Memory B cell (primary cell): ENCODE data around the gene FILIP1L.

Experiments used
- ATAC-seq: fragments of 150-1000 bp; cut with Tn5 transposase; 2 replicates; pipeline ENCODE4 v1.10.0; 2021; ENCODE audit warnings: low read depth, mild to moderate bottlenecking, moderate library complexity
- DNase-seq, 2 donors: peaks; one replicate each; pipeline ENCODE4 v3.0.0; 2022; ENCODE audit warnings: low spot score in 2 of 2
- H3K27ac Mint-ChIP-seq: one replicate; pipeline ENCODE4 v1.8.0; 2022; ENCODE audit warnings: mild to moderate bottlenecking, moderate library complexity, mixed read lengths
- H3K27me3 Mint-ChIP-seq: one replicate; pipeline ENCODE4 v1.8.0; 2022; ENCODE audit warnings: mixed read lengths
- H3K36me3 Mint-ChIP-seq: one replicate; pipeline ENCODE4 v1.8.0; 2022; ENCODE audit warnings: mild to moderate bottlenecking, mixed read lengths
- H3K4me1 Mint-ChIP-seq: one replicate; pipeline ENCODE4 v1.8.0; 2022; ENCODE audit warnings: mixed read lengths
- H3K4me3 Mint-ChIP-seq: one replicate; pipeline ENCODE4 v1.8.0; 2022; ENCODE audit warnings: mild to moderate bottlenecking, moderate library complexity, mixed read lengths
- H3K9me3 Mint-ChIP-seq: one replicate; pipeline ENCODE4 v1.8.0; 2022; ENCODE audit warnings: mixed read lengths

Gene FILIP1L

GRCh38 chr3:100004931-100005330, 109.4 kb downstream of the FILIP1L start:
- Mint-ChIP-seq H3K4me1 (peaks cover 19% of the 10 kb centered on the region), H3K27me3 (no peaks in the 10 kb centered on the region), H3K36me3 (peaks cover 3% of the 10 kb centered on the region), H3K27ac (no peak overlapping the region), H3K9me3 (no peaks in the 10 kb centered on the region), H3K4me3 (no peak overlapping the region)
- DNase-seq (no peak), ATAC-seq (no peak)

DNA sequence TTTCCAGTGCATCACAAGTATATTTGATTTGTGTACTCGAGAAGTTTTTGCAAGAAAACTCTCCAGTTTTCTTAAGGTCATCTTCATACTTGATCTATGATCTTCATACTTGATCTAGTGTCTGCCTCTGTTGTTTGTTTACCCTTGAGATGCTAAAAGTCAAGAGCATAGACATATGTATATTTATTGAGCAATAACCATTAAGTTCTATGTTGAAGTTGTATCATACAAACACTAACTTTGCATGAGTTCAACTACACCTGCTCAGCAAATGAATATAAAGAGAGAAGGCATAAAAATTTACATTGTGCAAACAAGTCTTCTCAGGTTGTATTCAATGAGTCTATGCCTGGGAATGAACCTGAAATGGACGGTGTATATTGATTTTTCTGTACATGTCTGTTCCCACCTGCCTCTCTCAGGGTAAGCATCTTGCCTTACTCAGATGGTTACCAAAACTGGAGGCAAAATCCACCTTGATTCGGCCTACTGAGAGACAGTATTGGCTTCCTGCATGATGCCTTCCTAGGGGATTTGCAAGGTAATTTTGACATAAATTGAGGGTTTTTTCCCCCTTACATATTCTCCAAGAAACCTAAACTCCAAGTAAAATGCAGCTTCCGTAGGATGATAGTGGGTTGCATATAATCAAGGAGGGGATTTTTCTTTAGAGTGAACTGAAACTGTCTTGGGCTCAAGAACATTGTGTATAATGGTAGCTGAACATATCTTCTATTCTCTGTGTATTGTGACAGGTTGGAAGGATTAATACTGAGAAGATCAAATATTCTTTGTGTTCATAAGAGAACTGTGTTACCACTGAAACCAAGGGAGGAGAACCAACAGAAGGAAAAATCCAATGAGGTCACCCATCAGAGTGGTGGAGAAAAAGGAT, 110.4 kb downstream of the FILIP1L start:
- Mint-ChIP-seq H3K36me3 (peaks cover 4% of the 10 kb centered on the region), H3K27ac (peak overlapping the region; percentile 6), H3K9me3 (no peaks in the 10 kb centered on the region), H3K27me3 (no peaks in the 10 kb centered on the region), H3K4me3 (no peak overlapping the region), H3K4me1 (peaks cover 13% of the 10 kb centered on the region)
- no peak for ATAC-seq
- DNase-seq, result no peak

DNA sequence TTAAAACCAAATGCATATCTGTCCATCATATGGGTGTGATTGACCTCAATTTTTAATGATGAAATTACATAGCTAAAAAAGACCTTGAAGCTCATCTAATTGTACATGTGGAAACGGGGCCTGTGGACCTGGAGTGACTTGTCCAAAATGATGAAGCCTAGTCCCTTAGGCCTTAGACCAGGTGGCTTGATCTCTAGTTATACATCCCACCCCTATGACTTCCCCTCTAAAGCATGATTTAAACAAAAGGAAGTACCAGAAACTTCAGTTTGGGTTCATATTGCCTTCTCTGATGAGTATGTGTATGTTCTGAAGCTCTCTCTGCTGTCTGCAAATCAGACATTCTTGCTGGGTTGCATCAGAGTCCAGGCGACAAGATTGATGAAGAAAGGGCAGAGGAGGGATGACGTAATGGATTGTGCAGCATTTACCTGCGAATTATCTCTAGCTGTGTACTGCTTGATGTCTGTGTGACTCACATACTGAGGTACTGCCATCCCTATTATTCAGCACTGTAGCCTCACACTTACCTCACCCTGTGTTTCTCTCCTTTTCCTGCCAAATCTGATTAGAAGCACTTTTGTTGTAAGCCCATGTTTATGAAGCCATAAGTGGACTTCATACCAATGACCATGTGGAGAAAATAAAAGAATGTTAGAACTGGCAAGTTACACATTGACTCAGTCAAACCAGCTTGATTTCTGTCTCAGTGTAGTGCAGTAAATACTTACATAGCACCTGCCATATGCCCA, 111.5 kb downstream of the FILIP1L start:
- no peak overlapping the region for H3K4me3 Mint-ChIP-seq
- DNase-seq, result no peak
- H3K4me1 Mint-ChIP-seq, result peaks cover 13% of the 10 kb centered on the region
- peaks cover 5% of the 10 kb centered on the region for H3K36me3 Mint-ChIP-seq
- H3K27me3 Mint-ChIP-seq, result no peaks in the 10 kb centered on the region
- H3K9me3 Mint-ChIP-seq, result peaks cover 2% of the 10 kb centered on the region
- no peak for ATAC-seq
- peak overlapping the region; percentile 67 for H3K27ac Mint-ChIP-seq

GRCh38 chr3:100001526-100002270, 112.6 kb downstream of the FILIP1L start:
- H3K4me3 Mint-ChIP-seq, result no peak overlapping the region
- ATAC-seq (no peak), DNase-seq (no peak)
- no peaks in the 10 kb centered on the region for H3K27me3 Mint-ChIP-seq
- peaks cover 2% of the 10 kb centered on the region for H3K9me3 Mint-ChIP-seq
- H3K27ac Mint-ChIP-seq, result peak overlapping the region; percentile 67
- H3K4me1 Mint-ChIP-seq, result peaks cover 13% of the 10 kb centered on the region
- H3K36me3 Mint-ChIP-seq, result peaks cover 5% of the 10 kb centered on the region

DNA sequence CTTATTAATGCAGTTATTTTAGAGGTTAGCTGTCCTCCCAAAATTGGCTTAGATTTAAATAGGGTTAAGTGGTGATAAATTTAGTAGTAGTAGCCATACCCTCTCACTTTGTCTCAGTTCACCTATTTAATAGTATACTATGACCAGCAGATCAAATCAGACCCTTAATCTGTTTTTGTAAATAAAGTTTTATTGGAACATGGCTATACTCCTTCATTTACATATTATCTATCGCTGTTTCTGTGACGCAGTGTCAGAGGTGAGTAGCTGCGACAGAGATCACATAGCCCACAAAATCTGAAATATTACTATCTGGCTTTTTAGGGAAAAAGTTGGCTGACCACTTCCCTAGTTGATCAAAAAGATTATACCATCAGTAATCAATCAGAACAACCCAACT, 113.2 kb downstream of the FILIP1L start:
- Mint-ChIP-seq H3K9me3 (peaks cover 5% of the 10 kb centered on the region), H3K36me3 (peaks cover 9% of the 10 kb centered on the region), H3K27ac (no peak overlapping the region), H3K4me3 (no peak overlapping the region), H3K27me3 (no peaks in the 10 kb centered on the region), H3K4me1 (peaks cover 14% of the 10 kb centered on the region)
- DNase-seq, result no peak
- no peak for ATAC-seq

DNA sequence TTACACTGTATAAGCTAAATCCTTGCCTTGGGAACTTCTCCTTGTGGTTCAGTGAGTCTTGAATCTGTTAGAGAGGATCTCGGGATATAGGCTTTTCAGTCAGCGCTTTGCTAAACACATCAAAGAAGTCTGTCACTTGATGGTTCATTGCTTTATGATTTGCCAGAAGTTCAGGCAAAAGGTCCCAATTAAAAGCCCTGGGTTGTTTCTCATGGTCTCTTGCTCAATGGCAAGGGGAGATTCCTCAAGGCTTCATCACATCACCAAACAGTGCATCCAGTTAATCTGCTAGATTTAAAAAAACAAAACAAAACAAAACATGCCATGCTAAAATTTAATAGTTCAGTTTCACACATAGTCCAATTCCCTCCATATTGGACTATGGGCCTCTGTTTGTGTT, 114.8 kb downstream of the FILIP1L start:
- peaks cover 7% of the 10 kb centered on the region for H3K9me3 Mint-ChIP-seq
- no peak for DNase-seq
- peaks cover 14% of the 10 kb centered on the region for H3K4me1 Mint-ChIP-seq
- H3K27ac Mint-ChIP-seq, result no peak overlapping the region
- H3K4me3 Mint-ChIP-seq, result no peak overlapping the region
- H3K36me3 Mint-ChIP-seq, result peaks cover 14% of the 10 kb centered on the region
- ATAC-seq, result no peak
- H3K27me3 Mint-ChIP-seq, result no peaks in the 10 kb centered on the region

- H3K27me3 Mint-ChIP-seq, result no peaks in the 10 kb centered on the region
- DNase-seq, result no peak
- peaks cover 14% of the 10 kb centered on the region for H3K9me3 Mint-ChIP-seq
- ATAC-seq, result no peak
- no peak overlapping the region for H3K4me3 Mint-ChIP-seq
- H3K27ac Mint-ChIP-seq, result no peak overlapping the region
- peaks cover 24% of the 10 kb centered on the region for H3K36me3 Mint-ChIP-seq
- H3K4me1 Mint-ChIP-seq, result peaks cover 5% of the 10 kb centered on the region
These were observed 117.0 kb downstream of the FILIP1L start for GRCh38 chr3:99997293-99997692.

DNA sequence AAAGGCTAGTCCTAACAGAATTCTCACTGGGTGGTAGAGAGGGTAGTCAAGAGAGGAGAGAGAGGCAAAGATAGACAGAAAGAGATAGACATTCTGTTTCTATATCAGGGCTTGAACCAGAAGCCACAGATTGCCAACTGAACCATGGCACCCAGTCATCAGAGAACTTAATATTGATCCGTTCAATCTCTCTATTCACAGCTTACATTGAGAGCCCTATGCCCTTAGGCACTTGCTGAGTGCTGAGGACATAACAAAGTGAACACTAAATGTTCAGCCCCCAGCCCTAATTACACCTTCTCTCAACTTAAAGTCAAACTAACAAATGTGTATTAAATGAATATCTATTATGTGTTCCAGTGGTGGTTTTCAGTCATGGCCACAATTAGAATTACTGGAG, 124.1 kb downstream of the FILIP1L start:
- no peak overlapping the region for H3K27ac Mint-ChIP-seq
- no peak overlapping the region for H3K4me3 Mint-ChIP-seq
- ATAC-seq (no peak), DNase-seq (no peak)
- H3K9me3 Mint-ChIP-seq, result peaks cover 7% of the 10 kb centered on the region
- H3K4me1 Mint-ChIP-seq, result peaks cover 9% of the 10 kb centered on the region
- H3K36me3 Mint-ChIP-seq, result peaks cover 13% of the 10 kb centered on the region
- no peaks in the 10 kb centered on the region for H3K27me3 Mint-ChIP-seq

DNA sequence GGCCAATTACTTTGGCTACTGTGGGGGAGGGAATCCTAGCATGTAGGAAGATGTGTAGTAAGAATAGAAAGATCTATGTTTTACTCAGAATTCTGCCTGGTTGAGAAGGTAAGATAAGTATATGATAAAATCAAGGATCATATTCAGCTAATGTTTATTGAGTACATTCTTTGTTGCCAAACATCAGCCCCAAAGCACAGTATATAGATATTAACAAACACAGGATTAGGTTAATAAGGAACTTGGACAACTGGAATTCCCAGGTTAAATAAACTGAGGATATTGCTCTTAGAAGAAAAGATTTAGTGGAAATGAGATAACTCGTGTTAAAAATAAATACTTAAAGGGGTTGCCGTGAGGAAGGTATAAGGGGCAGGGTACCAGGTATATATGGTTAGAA, 129.6 kb downstream of the FILIP1L start:
- H3K27ac Mint-ChIP-seq, result peak overlapping the region; percentile 38
- no peak for ATAC-seq
- H3K36me3 Mint-ChIP-seq, result peaks cover 4% of the 10 kb centered on the region
- H3K4me1 Mint-ChIP-seq, result peaks cover 8% of the 10 kb centered on the region
- H3K27me3 Mint-ChIP-seq, result no peaks in the 10 kb centered on the region
- no peak overlapping the region for H3K4me3 Mint-ChIP-seq
- no peaks in the 10 kb centered on the region for H3K9me3 Mint-ChIP-seq
- DNase-seq, result no peak

DNA sequence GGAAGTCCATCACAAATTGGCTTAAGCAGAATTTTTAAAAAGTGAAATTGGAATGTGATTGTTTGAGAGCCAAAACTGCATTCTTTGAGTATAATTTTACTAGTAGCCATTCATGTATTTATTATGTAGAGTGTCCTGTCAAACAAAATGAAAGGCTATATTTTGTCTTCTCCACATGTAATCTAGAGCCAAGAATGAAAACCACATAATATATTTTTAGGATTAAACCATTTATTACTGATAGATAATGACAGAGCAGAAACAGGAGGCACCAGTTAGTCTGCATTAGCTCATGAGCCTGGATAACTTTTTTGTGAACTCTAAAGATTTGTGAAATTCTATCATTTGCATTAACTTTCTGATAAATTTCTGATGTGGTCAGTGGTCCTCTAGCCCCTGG, 130.2 kb downstream of the FILIP1L start:
- peaks cover 8% of the 10 kb centered on the region for H3K4me1 Mint-ChIP-seq
- H3K9me3 Mint-ChIP-seq, result no peaks in the 10 kb centered on the region
- no peak for ATAC-seq
- H3K36me3 Mint-ChIP-seq, result peaks cover 4% of the 10 kb centered on the region
- no peak for DNase-seq
- no peak overlapping the region for H3K27ac Mint-ChIP-seq
- H3K4me3 Mint-ChIP-seq, result no peak overlapping the region
- H3K27me3 Mint-ChIP-seq, result no peaks in the 10 kb centered on the region

DNA sequence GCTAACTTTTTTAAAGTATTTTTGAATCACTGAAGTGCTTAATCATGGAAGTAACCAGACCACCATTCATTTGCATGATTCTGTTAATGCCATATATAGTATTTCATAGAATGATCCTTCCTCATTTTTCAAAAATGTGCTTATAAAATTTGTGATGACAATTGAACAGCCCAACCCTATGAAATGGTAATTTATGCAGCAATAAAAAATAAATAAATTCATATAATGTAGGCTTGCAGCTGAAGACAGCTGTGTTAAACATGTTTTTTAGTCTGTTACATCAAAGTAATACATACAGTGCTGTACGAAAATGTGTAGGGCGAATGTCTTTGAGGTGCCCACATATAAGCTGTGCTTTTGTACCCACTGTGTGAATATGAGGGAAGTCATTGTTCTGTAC, 131.7 kb downstream of the FILIP1L start:
- Mint-ChIP-seq H3K4me3 (no peak overlapping the region), H3K4me1 (peaks cover 15% of the 10 kb centered on the region), H3K36me3 (peaks cover 4% of the 10 kb centered on the region), H3K9me3 (no peaks in the 10 kb centered on the region), H3K27me3 (no peaks in the 10 kb centered on the region), H3K27ac (no peak overlapping the region)
- DNase-seq (no peak), ATAC-seq (no peak)

DNA sequence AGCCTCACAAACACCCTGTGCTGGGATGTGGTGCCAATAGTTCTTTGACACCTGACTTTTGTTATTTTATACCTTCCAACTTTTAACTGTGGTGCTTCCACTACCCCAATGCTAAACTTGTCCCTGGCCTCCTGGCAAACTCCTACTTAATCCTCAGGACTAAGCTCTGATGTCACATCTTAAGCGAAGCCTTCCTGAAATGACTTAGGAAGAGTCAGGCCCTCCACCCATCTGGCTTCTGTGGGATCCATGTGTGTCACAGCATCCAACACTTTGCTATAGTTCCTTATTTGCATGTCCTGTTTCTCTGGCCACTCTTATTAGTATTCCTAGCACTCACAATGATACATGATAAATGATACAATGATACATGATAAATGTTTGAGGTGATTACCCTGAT, 133.2 kb downstream of the FILIP1L start:
- ATAC-seq (no peak), DNase-seq (no peak)
- Mint-ChIP-seq H3K27me3 (no peaks in the 10 kb centered on the region), H3K4me1 (peaks cover 15% of the 10 kb centered on the region), H3K36me3 (peaks cover 9% of the 10 kb centered on the region), H3K27ac (peak overlapping the region; percentile 12), H3K9me3 (peaks cover 2% of the 10 kb centered on the region), H3K4me3 (no peak overlapping the region)

- H3K9me3 Mint-ChIP-seq, result peaks cover 2% of the 10 kb centered on the region
- peaks cover 9% of the 10 kb centered on the region for H3K36me3 Mint-ChIP-seq
- H3K4me3 Mint-ChIP-seq, result no peak overlapping the region
- no peak for ATAC-seq
- H3K27me3 Mint-ChIP-seq, result no peaks in the 10 kb centered on the region
- peaks cover 15% of the 10 kb centered on the region for H3K4me1 Mint-ChIP-seq
- DNase-seq, result no peak
- H3K27ac Mint-ChIP-seq, result no peak overlapping the region
These were observed 133.7 kb downstream of the FILIP1L start for GRCh38 chr3:99980606-99981005.

DNA sequence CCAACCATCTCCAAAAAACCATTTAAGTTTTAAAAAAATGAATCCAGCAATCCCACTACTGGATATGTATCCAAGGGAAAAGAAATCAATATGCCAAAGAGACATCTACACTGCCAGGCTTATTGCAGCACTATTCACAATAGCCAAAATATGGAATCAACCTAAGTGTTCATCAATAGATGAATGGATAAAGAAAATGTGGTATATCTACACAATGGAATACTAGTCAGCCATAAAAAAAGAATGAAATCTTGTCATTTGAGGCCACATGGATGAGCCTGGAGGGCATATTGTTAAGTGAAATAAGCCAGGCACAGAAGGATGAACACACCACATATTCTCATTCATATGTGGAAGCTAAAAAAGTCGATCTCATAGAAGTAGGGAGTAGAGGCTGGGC, 136.1 kb downstream of the FILIP1L start:
- ATAC-seq (no peak), DNase-seq (no peak)
- Mint-ChIP-seq H3K27ac (no peak overlapping the region), H3K9me3 (peaks cover 2% of the 10 kb centered on the region), H3K4me3 (no peak overlapping the region), H3K4me1 (peaks cover 10% of the 10 kb centered on the region), H3K36me3 (peaks cover 7% of the 10 kb centered on the region), H3K27me3 (no peaks in the 10 kb centered on the region)
